Activated B cell treated with CpG ODN at 0.5 μM for 24 hours (primary cell): Measurements from ENCODE around the gene AIF1. TPM values are rescaled to one million over a fixed set of nuclear protein-coding genes. Genes with fewer than 3 reads are reported as not detected.

Experiments
- total RNA-seq: library from RNA; stranded (reverse); gene quantifications from 2 replicates; pipeline ENCODE4 v1.2.3, GENCODE V29; 2022

The AIF1 gene
- total RNA-seq, 1 donor from 2014 or later, result 2.0 TPM

Other genes with a start within 250 kb of the AIF1 start
- 8.9 and 9.0 TPM in 2 replicates for gene MICA, start 211.6 kb upstream of the AIF1 start, total RNA-seq
- gene MICB, start 117.1 kb upstream of the AIF1 start, total RNA-seq, result 17.2 and 17.6 TPM in 2 replicates
- gene MCCD1, start 86.3 kb upstream of the AIF1 start, total RNA-seq, result not detected in 2 replicates
- gene DDX39B, start 73.2 kb upstream of the AIF1 start, total RNA-seq, result 431 and 484 TPM in 2 replicates
- gene ATP6V1G2, start 68.6 kb upstream of the AIF1 start, total RNA-seq, result 1.9 and 3.2 TPM in 2 replicates
- 11.7 and 16.7 TPM in 2 replicates for gene NFKBIL1, start 67.6 kb upstream of the AIF1 start, total RNA-seq
- 60.4 and 66.0 TPM in 2 replicates for gene LTA, start 42.9 kb upstream of the AIF1 start, total RNA-seq
- gene TNF, start 39.7 kb upstream of the AIF1 start, total RNA-seq, result 135 and 139 TPM in 2 replicates
- 155 and 177 TPM in 2 replicates for gene LTB, start 32.8 kb upstream of the AIF1 start, total RNA-seq
- 7.8 and 8.4 TPM in 2 replicates for gene LST1, start 29.0 kb upstream of the AIF1 start, total RNA-seq
- 10.0 and 11.2 TPM in 2 replicates for gene NCR3, start 22.2 kb upstream of the AIF1 start, total RNA-seq
- gene PRRC2A, start 5.5 kb downstream of the AIF1 start, total RNA-seq, result 246 and 283 TPM in 2 replicates
- gene BAG6, start 37.4 kb downstream of the AIF1 start, total RNA-seq, result 309 and 327 TPM in 2 replicates
- gene APOM, start 40.7 kb downstream of the AIF1 start, total RNA-seq, result 2.2 and 2.4 TPM in 2 replicates
- gene C6orf47, start 45.5 kb downstream of the AIF1 start, total RNA-seq, result 29.0 and 29.3 TPM in 2 replicates
- 23.0 and 24.2 TPM in 2 replicates for gene GPANK1, start 49.8 kb downstream of the AIF1 start, total RNA-seq
- gene CSNK2B, start 50.8 kb downstream of the AIF1 start, total RNA-seq, result 190 and 191 TPM in 2 replicates
- 23.2 and 33.1 TPM in 2 replicates for gene LY6G5B, start 54.7 kb downstream of the AIF1 start, total RNA-seq
- gene LY6G5C, start 65.8 kb downstream of the AIF1 start, total RNA-seq, result 0.29 and 0.73 TPM in 2 replicates
- 49.3 and 59.1 TPM in 2 replicates for gene ABHD16A, start 88.1 kb downstream of the AIF1 start, total RNA-seq
- not detected in 2 replicates for gene LY6G6F, start 91.6 kb downstream of the AIF1 start, total RNA-seq
- gene LY6G6D, start 100.1 kb downstream of the AIF1 start, total RNA-seq, result not detected in 2 replicates
- not detected in 2 replicates for gene LY6G6C, start 106.5 kb downstream of the AIF1 start, total RNA-seq
- 0.12 TPM in 1 of 2 replicates, not detected in the other for gene MPIG6B, start 108.1 kb downstream of the AIF1 start, total RNA-seq
- gene DDAH2, start 114.1 kb downstream of the AIF1 start, total RNA-seq, result 30.7 and 32.5 TPM in 2 replicates
- gene CLIC1, start 121.3 kb downstream of the AIF1 start, total RNA-seq, result 374 and 397 TPM in 2 replicates
- 35.4 and 47.3 TPM in 2 replicates for gene MSH5, start 124.8 kb downstream of the AIF1 start, total RNA-seq
- gene SAPCD1, start 147.4 kb downstream of the AIF1 start, total RNA-seq, result 7.7 and 9.0 TPM in 2 replicates
- gene VWA7, start 162.1 kb downstream of the AIF1 start, total RNA-seq, result 1.6 and 2.9 TPM in 2 replicates
- 136 and 140 TPM in 2 replicates for gene VARS1, start 180.5 kb downstream of the AIF1 start, total RNA-seq
- gene LSM2, start 191.7 kb downstream of the AIF1 start, total RNA-seq, result 61.8 and 68.6 TPM in 2 replicates
- gene HSPA1L, start 200.0 kb downstream of the AIF1 start, total RNA-seq, result 1.2 and 2.1 TPM in 2 replicates
- 27.1 and 28.1 TPM in 2 replicates for gene HSPA1A, start 200.3 kb downstream of the AIF1 start, total RNA-seq
- gene HSPA1B, start 212.5 kb downstream of the AIF1 start, total RNA-seq, result 23.7 and 30.4 TPM in 2 replicates
- gene NEU1, start 247.6 kb downstream of the AIF1 start, total RNA-seq, result 18.3 and 19.2 TPM in 2 replicates